ENCODE data around the gene GPM6B.

The GPM6B gene

DNA sequence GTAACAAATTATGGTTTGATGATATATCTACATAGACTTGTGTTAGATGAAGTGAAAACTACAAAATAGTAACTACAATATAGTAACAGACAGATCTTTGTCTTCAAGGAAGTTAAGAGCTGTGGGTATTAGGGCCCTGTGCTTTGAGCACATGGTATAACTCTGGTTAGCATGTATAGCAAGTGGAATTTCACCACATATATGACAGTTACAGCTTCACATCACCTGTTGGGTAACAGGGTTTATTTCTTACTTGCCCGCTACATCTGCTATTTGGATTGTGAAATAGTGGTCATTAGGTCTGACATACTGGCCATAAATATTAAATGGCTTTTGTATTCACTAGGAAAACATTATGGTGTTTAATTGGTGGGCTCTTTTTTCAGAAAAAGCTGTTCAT is 62.1 kb downstream of the GPM6B start:
- Histone ChIP-seq H3K27ac (ENCODE audit: low read length) (no peak overlapping the region), H3K4me3 (ENCODE audit: low read length) (no peak overlapping the region), H3F3A (ENCODE audit: insufficient read depth, low read length) (peaks cover 27% of the 10 kb centered on the region; the same call in 1 of the 2 replicates), H3K9me3 (replicated peaks; ENCODE audit: insufficient read depth, low read length) (no peaks in the 10 kb centered on the region), H4K20me1 (ENCODE audit: insufficient read depth, low read length) (no peaks in the 10 kb centered on the region), H3K4me1 (ENCODE audit: low read length) (peaks cover 47% of the 10 kb centered on the region), H3K9ac (ENCODE audit: low read length) (no peak overlapping the region), H3K9me2 (replicated peaks; ENCODE audit: insufficient read depth, low read length) (no peaks in the 10 kb centered on the region), H3K79me2 (ENCODE audit: low read length) (no peaks in the 10 kb centered on the region), H2AFZ (ENCODE audit: low read length) (no peak overlapping the region), H3K27me3 (replicated peaks; ENCODE audit: insufficient read depth, low read length) (no peaks in the 10 kb centered on the region), H3K36me3 (replicated peaks; ENCODE audit: insufficient read depth, low read length) (no peaks in the 10 kb centered on the region; the same call in 1 of the 2 replicates), H3K4me2 (ENCODE audit: low read depth, low read length) (no peak overlapping the region)
- TF ChIP-seq EZH2phosphoT487 (IDR thresholded peaks at IDR 0.05; ENCODE audit: low read length) = no peak
- TF ChIP-seq EZH2 (optimal IDR thresholded peaks at IDR 0.05; ENCODE audit: low read depth, low read length) = no peak
- TF ChIP-seq, protein P1, sequence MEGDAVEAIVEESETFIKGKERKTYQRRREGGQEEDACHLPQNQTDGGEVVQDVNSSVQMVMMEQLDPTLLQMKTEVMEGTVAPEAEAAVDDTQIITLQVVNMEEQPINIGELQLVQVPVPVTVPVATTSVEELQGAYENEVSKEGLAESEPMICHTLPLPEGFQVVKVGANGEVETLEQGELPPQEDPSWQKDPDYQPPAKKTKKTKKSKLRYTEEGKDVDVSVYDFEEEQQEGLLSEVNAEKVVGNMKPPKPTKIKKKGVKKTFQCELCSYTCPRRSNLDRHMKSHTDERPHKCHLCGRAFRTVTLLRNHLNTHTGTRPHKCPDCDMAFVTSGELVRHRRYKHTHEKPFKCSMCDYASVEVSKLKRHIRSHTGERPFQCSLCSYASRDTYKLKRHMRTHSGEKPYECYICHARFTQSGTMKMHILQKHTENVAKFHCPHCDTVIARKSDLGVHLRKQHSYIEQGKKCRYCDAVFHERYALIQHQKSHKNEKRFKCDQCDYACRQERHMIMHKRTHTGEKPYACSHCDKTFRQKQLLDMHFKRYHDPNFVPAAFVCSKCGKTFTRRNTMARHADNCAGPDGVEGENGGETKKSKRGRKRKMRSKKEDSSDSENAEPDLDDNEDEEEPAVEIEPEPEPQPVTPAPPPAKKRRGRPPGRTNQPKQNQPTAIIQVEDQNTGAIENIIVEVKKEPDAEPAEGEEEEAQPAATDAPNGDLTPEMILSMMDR (IDR thresholded peaks at IDR 0.05; ENCODE audit: low read length) = no peak
- DNase-seq = no peak

- Histone ChIP-seq H3K9me2 (replicated peaks; ENCODE audit: insufficient read depth, low read length) (no peaks in the 10 kb centered on the region), H3K27me3 (replicated peaks; ENCODE audit: insufficient read depth, low read length) (no peaks in the 10 kb centered on the region), H2AFZ (ENCODE audit: low read length) (no peak overlapping the region), H3K4me3 (ENCODE audit: low read length) (no peak overlapping the region), H3K4me1 (ENCODE audit: low read length) (peaks cover 31% of the 10 kb centered on the region), H3K27ac (ENCODE audit: low read length) (peak overlapping the region; percentile 33; the same call in 1 of the 2 replicates), H3K36me3 (replicated peaks; ENCODE audit: insufficient read depth, low read length) (no peaks in the 10 kb centered on the region), H3K9me3 (replicated peaks; ENCODE audit: insufficient read depth, low read length) (no peaks in the 10 kb centered on the region), H3K9ac (ENCODE audit: low read length) (no peak overlapping the region), H3K4me2 (ENCODE audit: low read depth, low read length) (peak overlapping the region; percentile 27; the same call in 1 of the 2 replicates), H4K20me1 (ENCODE audit: insufficient read depth, low read length) (no peaks in the 10 kb centered on the region), H3F3A (ENCODE audit: insufficient read depth, low read length) (peaks cover 12% of the 10 kb centered on the region; the same call in 1 of the 2 replicates), H3K79me2 (ENCODE audit: low read length) (no peaks in the 10 kb centered on the region)
- TF ChIP-seq EZH2 (optimal IDR thresholded peaks at IDR 0.05; ENCODE audit: low read depth, low read length) (no peak), EZH2phosphoT487 (IDR thresholded peaks at IDR 0.05; ENCODE audit: low read length) (no peak)
- TF ChIP-seq, protein P1 (IDR thresholded peaks at IDR 0.05; ENCODE audit: low read length) = no peak
- DNase-seq = peak; percentile 15
These were observed 64.2 kb downstream of the GPM6B start for GRCh38 chrX:13752646-13753045.

- H3K79me2 ChIP-seq (ENCODE audit: low read length) = no peaks in the 10 kb centered on the region
- peaks cover 12% of the 10 kb centered on the region; the same call in 1 of the 2 replicates for H3F3A ChIP-seq (ENCODE audit: insufficient read depth, low read length)
- TF ChIP-seq, protein P1 (IDR thresholded peaks at IDR 0.05; ENCODE audit: low read length) = no peak
- TF ChIP-seq EZH2 (optimal IDR thresholded peaks at IDR 0.05; ENCODE audit: low read depth, low read length) (no peak), EZH2phosphoT487 (IDR thresholded peaks at IDR 0.05; ENCODE audit: low read length) (no peak)
- H3K9me3 ChIP-seq (replicated peaks; ENCODE audit: insufficient read depth, low read length) = no peaks in the 10 kb centered on the region
- no peak overlapping the region for H2AFZ ChIP-seq (ENCODE audit: low read length)
- DNase-seq = no peak
- no peaks in the 10 kb centered on the region for H3K9me2 ChIP-seq (replicated peaks; ENCODE audit: insufficient read depth, low read length)
- peaks cover 31% of the 10 kb centered on the region for H3K4me1 ChIP-seq (ENCODE audit: low read length)
- H3K9ac ChIP-seq (ENCODE audit: low read length) = no peak overlapping the region
- H3K4me2 ChIP-seq (ENCODE audit: low read depth, low read length) = peak overlapping the region; percentile 27; the same call in 1 of the 2 replicates
- H3K27ac ChIP-seq (ENCODE audit: low read length) = peak overlapping the region; percentile 33; the same call in 1 of the 2 replicates
- no peaks in the 10 kb centered on the region for H3K36me3 ChIP-seq (replicated peaks; ENCODE audit: insufficient read depth, low read length)
- H3K4me3 ChIP-seq (ENCODE audit: low read length) = no peak overlapping the region
- H3K27me3 ChIP-seq (replicated peaks; ENCODE audit: insufficient read depth, low read length) = no peaks in the 10 kb centered on the region
- no peaks in the 10 kb centered on the region for H4K20me1 ChIP-seq (ENCODE audit: insufficient read depth, low read length)
These were observed 64.8 kb downstream of the GPM6B start for GRCh38 chrX:13752141-13752540.
